GM21526 (cell line): ENCODE data around the gene MOCS2.
A peak's percentile ranks its signal among the peaks of the same experiment; 100 is the strongest.

ENCODE experiments used
- ATAC-seq: cut with Tn5 transposase; IDR thresholded peaks from one replicate; pipeline ENCODE4 v1.9.1; 2021; ENCODE audit warnings: moderate library complexity; ENCODE audit not compliant: unreplicated experiment, low FRiP score

Gene MOCS2

DNA sequence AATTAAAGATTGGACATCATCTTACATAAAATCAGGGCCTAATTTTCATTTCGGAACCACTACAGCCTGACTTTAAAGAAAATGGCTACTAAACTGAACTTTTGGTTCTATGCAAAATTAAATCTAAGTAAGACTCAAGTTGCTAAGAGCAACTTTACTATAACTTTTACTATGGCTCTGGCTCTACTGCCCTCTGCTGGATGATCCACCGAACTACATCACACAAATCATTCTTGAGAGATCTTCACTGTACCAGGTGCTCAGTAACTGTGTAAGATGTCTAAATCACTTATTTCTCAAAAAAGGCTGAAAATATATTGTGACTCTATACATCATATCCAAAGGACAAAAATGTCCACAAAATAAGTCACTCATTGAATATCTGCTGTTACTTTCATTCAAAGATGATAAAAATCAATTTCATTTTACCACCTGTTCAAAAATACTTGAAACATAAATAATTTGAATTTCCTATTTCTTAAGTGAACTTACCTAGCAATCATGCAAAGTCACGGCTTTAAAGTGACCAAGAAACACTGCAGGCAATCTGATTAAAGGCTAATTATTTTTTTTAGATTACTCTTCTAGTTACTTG, 13.5 kb downstream of the MOCS2 start:
- ATAC-seq, result no peak

DNA sequence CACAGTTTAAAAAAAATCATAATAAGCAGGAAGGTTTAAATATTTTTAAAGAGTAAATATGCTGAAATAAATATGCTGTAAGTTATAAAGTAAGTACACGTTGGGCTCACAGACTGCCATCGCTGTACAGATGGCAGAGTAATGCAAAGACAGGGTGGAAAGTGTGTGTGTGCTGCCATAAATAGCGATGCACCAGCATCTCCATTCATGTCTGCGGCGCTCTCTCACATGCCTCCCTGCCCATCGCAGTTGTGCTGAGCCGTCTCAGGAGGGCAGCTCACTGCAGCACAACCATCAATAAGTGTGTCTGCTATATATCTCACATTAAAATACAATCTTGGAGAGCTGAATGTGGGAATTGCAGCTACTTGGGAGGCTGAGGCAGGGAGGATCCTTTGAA, 14.3 kb downstream of the MOCS2 start:
- no peak for ATAC-seq

DNA sequence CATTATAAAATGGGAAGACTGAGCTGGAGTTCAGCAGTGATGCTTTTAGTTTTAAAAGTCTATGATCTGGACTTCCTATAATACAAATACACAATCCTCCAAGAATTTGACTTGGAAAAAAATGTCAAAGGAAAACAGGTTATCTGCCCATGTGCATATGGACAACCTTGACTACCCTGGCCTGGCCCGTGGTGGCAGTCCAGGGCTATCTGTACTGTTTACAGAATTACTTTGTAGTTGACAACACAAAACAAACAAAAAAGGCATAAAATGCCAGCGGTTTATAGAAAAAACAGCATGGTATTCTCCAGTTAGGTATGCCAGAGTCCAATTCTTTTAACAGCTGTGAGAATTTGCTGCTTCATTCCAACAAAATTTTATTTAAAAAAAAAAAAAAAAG, 17.3 kb downstream of the MOCS2 start:
- ATAC-seq, result no peak

DNA sequence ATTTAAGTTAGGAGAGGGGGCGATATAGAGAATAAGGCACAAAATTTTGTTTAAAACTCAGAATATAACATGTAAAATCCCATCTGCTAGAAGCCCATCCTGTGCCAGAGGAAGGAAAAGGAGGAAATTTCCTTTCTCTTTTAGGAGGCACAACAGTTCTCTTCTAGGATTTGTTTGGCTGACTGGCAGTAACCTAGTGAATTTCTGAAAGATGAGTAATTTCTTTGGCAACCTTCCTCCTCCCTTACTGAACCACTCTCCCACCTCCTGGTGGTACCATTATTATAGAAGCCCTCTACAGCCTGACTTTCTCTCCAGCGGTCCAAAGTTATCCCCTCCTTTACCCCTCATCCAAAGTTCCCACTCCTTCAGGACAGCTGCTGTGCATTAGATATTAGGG, 18.3 kb downstream of the MOCS2 start:
- no peak for ATAC-seq

DNA sequence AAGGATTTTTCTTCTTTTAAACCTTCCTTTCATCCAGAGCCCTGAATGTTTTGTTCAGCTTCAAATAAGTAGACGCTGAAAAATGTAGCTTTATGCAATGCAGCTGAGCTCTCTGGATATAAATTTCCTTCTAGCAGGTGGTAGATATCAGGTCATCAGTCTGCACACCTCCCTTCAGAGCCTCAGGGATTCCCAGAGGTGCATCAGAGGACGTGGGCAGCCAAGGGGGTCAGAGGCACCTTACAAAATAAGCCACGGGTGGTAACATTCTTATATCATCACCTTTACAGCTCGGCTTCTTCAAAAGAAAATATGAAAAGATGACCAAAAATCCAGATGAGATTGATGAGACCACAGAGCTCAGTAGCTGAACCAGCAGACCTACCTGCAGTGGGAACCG, 19.3 kb downstream of the MOCS2 start:
- ATAC-seq, result no peak

DNA sequence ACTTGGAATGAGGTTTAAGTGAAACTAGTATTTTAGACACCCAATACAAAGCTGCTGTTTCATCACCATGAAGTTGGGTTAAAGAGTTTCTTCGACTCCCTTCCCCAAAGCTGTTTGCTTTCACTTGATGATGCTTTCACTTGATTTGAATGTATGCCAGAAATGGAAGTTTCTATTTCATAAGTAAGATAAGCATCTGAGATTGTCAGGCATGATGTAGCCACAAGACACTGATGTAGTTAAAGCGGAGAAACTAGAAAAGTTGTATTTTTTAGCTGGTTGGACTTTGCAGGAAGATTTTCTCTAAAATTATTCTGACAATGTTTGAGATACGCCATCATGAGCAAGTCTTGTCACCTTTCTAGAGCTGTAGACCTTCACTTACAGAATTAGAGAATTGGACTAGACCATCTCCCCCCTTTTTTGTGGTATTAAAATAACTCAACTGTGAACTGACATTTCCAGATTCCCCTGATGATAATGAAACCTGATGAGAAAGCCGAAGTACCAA, 20.0 kb downstream of the MOCS2 start:
- ATAC-seq, result peak; percentile 83

DNA sequence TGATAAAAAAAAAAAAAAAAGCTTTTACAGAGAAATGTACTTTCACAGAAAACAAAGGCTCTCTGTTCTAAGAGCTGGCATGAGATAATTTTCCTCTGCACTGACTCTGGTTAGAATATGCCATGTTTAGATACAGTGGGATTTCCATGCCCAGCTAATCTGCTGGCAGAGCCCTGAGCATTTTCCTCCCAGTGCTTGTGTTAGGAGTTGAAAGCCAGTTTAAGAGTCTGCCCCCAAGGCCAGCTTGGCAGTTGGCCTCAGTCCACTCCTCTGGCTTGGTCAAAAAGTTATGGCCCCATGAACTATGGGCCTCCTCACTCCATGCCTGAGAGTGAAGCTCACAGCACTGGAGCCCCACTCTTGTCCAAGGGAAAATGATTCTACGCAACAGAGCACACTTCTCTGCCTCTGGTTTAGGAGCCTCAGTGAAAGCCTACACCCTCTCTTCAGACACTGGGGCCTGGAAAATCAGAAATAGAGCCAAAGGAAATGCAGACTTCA, 21.9 kb downstream of the MOCS2 start:
- no peak for ATAC-seq

DNA sequence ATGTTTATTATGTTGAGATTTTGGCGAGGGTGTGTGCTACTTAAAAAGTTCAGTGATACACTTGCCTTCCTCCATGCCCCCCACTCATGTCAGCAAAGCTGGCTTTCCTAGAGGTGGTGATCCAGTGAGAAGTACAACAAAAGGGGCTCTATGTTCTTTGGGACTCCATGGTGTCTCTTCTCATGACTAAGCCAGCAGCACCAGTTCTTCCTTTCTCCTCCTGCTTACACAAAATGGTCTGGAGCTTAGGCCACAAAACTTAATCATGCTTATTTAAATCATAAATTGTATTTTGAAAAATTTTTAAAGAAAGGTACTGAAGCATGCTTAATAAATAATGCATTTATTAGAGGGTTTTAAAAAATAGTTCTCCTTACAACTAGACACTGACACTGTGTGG, 22.4 kb downstream of the MOCS2 start:
- no peak for ATAC-seq

DNA sequence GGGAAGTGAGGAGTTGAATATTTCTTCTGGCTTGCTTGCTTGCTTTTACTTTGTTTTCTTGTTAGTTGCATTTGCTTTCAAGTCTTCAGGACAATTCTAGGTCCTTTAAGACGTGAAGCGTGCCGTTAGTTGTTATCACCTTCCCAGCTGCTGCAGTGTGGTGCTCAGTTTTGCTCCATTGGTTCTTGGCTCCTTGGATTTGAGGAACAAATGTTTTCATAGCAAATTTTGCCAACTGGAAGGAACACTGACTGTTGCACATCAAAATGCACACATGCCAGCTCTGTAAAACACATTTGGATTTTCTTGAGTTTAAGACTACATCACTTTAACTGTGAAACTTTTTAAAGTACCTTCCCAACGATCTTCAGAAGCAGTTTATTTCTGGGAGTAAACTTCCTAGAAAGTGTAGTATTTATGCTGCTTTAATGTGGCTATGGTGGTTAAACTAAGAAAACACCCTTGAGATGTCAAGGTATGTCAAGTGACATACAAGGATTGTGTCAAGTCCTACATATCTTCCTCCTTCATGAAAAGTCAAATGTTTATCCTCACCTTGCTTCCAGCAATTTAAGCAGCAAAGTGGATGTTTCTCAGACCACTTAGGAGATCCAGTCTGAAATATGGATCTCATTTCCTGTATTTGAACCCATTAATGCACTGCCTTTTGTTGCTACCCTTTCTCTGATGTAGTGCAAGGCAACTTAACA, 24.9 kb downstream of the MOCS2 start:
- no peak for ATAC-seq

DNA sequence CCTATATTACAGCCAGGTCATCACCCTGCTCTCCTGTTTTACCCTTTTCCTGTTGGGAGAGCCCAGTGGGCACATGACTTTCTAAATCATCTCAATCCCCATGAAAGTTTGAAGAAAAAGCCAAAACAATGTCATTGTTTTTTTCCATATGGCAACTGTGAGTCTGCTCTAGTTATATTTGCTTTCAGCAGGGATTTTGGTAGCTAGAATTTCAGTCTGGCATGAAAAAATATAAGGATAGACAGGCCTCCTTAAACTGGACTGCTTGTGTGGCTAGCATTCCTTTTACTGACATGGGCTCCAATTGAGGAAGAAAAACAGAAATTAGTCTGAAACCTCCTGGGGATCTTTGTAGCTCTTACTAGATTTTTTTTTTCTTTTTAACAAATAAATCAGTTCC, 25.6 kb downstream of the MOCS2 start:
- no peak for ATAC-seq

DNA sequence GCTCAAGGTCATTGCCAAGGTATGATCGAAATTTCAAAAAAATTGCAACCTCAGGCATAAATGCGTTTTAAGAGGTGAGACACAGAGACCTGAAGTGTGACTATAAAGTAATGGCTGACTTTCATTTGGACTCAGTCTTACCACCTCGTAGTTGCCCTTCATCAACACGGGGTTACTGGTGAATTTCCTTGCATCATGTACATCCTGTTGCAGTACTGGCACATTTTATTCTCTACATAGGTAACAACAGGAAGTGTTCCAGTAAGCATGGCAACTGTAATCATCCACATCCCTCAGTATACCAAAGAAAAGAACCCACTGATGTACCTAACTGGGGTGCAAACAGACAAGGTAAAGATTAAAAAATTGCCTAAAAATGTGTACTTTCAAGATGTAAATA, 29.3 kb downstream of the MOCS2 start:
- no peak for ATAC-seq

DNA sequence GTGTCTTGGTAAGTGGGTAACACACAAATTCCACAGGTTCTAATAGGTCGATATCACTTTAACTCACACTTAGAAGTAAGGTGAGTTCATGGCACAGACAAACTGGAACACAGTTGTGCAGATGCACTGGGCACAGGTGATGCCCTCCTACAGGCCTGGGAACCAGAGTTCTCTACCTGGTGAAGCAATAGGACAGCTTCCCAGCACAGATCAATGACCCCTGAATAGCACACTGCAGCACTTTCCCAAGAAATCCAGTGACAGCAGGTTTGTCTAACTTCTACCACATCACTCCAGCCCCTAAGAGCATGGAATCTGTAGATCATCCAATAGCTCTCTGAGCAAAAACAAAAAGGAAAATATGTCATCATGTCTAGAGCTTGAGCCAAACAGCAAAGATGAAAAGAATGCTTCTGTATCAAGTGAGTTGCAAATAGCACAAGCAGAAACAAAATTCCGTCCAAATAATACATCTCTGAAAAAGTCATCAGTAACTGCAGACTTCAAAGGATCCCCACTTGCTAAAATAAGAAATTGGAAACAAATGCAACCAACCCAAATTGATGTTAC, 33.5 kb downstream of the MOCS2 start:
- no peak for ATAC-seq

DNA sequence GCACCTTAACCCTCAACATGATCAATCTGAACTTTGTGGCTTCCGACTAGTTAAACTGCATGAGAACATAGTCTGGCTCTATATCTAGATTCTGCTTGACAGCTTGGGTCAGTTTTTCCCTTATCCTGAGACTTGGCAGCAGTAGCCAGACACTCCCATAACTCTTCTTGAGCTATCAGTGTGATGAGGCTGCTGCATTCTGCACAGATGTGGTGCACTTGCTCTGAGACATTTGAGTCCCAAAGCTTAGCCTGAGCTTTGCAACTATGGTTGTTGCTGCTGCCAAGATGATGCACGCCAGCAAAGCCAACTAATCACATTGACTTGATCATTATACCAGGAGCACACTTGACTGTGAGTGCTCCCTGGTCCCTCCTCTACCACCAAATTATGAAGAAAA, 36.2 kb downstream of the MOCS2 start:
- ATAC-seq, result no peak

DNA sequence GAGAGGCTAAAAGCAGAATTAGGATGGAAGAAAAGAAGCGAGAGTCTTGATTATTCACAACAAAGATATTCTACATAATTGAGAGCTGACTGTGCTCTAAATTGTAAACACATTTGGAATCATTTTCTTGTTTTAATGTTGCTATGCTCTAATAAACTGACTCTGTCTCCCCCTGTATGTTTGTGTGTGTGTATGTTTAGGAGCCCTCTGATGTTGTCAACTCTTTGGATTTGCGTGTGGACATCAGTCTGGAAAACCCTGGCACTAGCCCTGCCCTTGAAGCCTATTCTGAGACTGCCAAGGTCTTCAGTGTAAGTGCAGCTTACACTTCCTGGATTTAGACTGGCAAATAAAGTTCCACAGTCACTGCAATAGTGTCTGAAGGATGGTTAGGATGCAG, 37.8 kb downstream of the MOCS2 start:
- no peak for ATAC-seq

DNA sequence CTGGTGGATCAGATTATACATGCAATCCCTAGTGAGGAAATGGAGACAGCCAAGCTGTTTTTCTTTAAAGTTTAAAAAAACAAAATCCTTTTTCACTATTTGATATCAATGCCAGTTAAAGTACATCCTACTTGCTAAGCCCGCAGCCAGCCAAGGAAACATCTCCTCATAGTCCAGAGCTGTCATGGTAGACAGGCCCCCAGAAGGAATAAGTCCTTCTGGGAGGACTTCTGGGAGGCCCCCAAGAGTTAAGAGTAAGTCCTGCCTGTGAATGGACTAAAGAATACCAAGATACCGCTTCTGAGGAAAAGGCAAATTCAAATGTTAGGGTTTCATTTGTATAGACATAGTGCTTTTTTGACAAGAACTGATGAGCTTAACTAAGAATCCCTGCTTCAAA, 38.3 kb downstream of the MOCS2 start:
- ATAC-seq, result no peak

DNA sequence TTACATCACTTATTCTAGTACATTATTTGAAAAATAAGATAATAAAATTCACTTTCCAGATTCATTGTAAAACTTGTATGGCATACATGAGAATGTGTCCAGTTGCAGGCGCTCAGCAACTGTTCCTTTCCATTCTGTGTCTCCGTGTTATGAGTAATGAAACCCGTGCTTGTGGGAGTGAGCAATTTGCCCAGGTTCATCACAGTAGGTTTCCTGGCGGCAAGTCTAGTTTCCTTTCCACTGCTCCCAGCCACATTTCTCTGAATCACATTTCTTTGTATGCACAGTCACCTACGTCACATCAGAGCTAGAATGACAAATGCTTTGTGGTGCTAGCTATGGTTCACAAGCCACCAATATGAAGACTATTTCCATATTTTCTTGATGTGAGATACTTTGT, 39.9 kb downstream of the MOCS2 start:
- no peak for ATAC-seq

DNA sequence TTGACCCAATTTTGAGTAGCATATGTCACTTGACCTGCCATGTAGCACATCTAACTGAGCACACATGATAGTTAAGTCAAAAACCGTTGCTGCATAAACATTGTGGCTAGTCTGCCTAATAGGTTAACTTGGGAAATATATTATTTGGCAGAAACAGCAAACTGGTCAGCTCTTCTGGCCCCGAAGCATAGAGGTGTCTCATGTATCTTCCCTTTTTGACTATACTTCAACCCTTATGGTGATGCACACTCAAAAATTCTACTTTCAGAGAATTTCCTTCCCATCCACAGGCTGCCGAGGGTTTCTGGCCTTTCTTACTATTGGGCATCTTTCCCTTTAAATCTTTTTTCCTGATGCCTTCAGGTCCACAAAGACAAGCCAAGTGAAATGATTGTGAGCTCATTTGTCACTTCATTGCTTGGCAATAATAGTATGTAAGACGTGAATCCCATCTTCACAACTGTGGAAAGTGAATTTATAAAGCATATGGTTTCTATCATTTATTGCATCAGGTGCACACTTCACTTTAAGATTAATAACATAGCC, 41.2 kb downstream of the MOCS2 start:
- no peak for ATAC-seq

DNA sequence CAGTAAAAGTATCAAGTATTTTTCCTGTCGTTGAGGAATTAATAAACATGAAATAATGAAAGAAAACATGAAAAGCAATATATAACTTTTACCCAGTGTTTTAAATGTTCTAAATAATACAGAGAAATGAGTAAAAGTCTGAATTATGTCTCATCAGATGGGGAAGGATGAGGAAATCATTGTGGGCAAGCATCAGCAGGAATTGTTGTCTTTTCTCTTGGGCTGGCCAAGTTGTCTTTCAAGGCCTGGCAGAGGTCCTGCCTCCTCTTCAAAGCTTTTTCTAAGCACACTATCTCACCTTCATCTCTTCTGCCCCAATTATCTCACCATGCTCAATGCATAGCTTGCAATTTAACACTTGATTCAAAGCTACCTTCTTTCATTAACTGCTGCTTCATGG, 41.9 kb downstream of the MOCS2 start:
- no peak for ATAC-seq

DNA sequence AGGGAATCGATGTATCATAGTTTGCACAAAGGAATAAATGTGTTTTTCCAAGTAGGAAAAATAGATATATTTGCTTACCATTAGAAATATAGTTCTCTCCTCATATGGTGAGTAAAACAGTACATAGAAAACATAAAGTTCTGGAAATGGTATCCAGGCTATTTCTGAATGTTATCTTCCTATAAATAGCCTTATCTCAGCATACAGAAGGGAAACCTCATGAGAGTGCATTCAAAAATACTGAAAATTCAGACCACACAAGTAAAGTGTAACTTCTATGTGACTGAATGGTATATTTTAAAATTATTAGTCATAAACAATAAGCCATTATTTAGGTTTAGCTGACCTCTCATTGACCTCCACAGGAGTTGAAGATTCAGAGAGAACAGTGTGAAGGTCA, 43.5 kb downstream of the MOCS2 start:
- ATAC-seq, result no peak

DNA sequence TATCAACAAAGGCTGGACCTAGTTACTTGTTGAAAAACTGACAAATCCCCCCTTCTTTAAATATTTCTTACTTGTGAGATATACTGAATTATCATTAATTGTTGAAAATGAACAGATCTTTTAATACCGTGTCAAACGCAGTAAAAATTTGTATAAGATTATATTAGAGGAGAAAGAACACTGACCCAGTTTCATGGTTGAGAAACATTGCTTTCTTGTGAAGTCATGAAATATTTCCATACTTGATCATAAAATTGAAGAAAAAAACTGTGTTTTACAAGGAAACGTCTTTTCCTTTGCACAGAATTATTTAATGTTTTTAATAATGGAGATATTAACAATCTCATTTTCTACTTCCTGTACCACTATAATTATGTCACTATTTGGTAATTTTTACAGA, 45.8 kb downstream of the MOCS2 start:
- ATAC-seq, result no peak

DNA sequence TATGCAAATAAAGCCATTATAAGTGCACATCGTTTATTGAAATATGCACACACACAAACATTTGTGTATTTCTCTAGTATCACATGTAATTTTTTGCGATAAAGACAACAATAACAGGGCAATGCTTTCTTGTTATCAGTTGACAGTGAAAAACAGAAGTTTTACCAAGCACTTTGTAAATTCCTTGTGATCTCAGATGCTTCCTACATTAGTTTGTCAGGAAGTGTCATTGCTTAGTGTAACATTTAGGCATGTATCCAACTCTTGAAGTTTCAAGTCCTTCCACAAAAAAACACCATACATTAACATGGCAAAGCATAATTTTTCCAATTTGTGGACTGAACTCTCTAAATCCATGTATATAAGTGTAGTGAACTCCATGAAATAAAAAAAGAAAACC, 46.4 kb downstream of the MOCS2 start:
- no peak for ATAC-seq

DNA sequence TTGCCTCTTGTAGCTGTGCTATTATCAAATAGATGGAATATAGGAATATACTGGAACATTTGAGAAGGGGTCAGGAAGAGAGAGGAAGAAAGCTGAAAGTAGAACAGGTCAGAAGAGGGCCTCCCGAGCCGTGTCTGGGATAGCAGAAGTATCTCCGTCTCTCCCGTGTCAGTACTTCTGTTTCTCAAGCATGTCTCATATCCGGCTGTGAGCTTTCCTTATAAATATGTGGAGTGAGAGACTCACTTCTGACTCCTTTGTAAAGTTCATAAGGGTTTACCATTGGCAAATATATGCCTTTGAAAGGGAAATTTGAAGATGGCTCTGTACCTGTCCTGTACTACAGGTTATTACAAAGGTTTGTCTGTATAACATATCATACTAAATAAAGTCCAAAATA, 50.3 kb downstream of the MOCS2 start:
- ATAC-seq, result no peak
